ENCODE results near the gene IQSEC3. TPM values are rescaled to one million over a fixed set of nuclear protein-coding genes. Genes with fewer than 3 reads are reported as not detected.

IQSEC3 gene
- total and polyA plus RNA-seq, 2 of the 13 experiments (the other 11 are each of a cell fraction or from before 2014, with no cell fraction given), result not detected

GRCh38 chr12:153080-153746 lies 86.6 kb downstream of the IQSEC3 start (continued):
- TF ChIP-seq, protein P1, sequence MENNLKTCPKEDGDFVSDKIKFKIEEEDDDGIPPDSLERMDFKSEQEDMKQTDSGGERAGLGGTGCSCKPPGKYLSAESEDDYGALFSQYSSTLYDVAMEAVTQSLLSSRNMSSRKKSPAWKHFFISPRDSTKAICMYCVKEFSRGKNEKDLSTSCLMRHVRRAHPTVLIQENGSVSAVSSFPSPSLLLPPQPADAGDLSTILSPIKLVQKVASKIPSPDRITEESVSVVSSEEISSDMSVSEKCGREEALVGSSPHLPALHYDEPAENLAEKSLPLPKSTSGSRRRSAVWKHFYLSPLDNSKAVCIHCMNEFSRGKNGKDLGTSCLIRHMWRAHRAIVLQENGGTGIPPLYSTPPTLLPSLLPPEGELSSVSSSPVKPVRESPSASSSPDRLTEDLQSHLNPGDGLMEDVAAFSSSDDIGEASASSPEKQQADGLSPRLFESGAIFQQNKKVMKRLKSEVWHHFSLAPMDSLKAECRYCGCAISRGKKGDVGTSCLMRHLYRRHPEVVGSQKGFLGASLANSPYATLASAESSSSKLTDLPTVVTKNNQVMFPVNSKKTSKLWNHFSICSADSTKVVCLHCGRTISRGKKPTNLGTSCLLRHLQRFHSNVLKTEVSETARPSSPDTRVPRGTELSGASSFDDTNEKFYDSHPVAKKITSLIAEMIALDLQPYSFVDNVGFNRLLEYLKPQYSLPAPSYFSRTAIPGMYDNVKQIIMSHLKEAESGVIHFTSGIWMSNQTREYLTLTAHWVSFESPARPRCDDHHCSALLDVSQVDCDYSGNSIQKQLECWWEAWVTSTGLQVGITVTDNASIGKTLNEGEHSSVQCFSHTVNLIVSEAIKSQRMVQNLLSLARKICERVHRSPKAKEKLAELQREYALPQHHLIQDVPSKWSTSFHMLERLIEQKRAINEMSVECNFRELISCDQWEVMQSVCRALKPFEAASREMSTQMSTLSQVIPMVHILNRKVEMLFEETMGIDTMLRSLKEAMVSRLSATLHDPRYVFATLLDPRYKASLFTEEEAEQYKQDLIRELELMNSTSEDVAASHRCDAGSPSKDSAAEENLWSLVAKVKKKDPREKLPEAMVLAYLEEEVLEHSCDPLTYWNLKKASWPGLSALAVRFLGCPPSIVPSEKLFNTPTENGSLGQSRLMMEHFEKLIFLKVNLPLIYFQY (CRISPR knock-in tag; IDR thresholded peaks at IDR 0.05; ENCODE audit: borderline replicate concordance), result no peak
- TF ChIP-seq ZNF678 (CRISPR knock-in tag; IDR thresholded peaks at IDR 0.05) (no peak), ZSCAN31 (CRISPR knock-in tag; IDR thresholded peaks at IDR 0.05; ENCODE audit: low read depth) (no peak), ZNF557 (CRISPR knock-in tag; IDR thresholded peaks at IDR 0.05) (no peak), SOX5 (CRISPR knock-in tag; IDR thresholded peaks at IDR 0.05; ENCODE audit: borderline replicate concordance) (no peak), ZNF577 (CRISPR knock-in tag; IDR thresholded peaks at IDR 0.05; ENCODE audit: borderline replicate concordance, low read depth) (no peak), RARG (CRISPR knock-in tag; IDR thresholded peaks at IDR 0.05; ENCODE audit: low read depth) (no peak), KDM3A (CRISPR knock-in tag; IDR thresholded peaks at IDR 0.05; ENCODE audit: low read depth) (no peak; the same call in 1 of the 2 replicates), ZNF879 (CRISPR knock-in tag; IDR thresholded peaks at IDR 0.05) (no peak), POLR2G (IDR thresholded peaks at IDR 0.05; ENCODE audit: low read depth, low read length) (no peak), ZNF589 (CRISPR knock-in tag; conservative IDR thresholded peaks at IDR 0.05) (no peak), SP5 (CRISPR knock-in tag; IDR thresholded peaks at IDR 0.05; ENCODE audit: borderline replicate concordance, low read depth) (no peak), TBX3 (IDR thresholded peaks at IDR 0.05; ENCODE audit: borderline replicate concordance) (no peak), CCDC6 (CRISPR knock-in tag; IDR thresholded peaks at IDR 0.05) (no peak), HCFC1 (IDR thresholded peaks at IDR 0.05; ENCODE audit: low read depth, low read length) (no peak), ZNF775 (CRISPR knock-in tag; IDR thresholded peaks at IDR 0.05; ENCODE audit: borderline replicate concordance) (no peak), ZNF441 (CRISPR knock-in tag; IDR thresholded peaks at IDR 0.05; ENCODE audit: borderline replicate concordance) (no peak), SMARCC2 (IDR thresholded peaks at IDR 0.05) (no peak), YEATS2 (CRISPR knock-in tag; IDR thresholded peaks at IDR 0.05; ENCODE audit: borderline replicate concordance) (no peak), ZNF382 (CRISPR knock-in tag; IDR thresholded peaks at IDR 0.05; ENCODE audit: borderline replicate concordance) (no peak), MEIS1 (CRISPR knock-in tag; IDR thresholded peaks at IDR 0.05; ENCODE audit: borderline replicate concordance) (no peak), EEA1 (CRISPR knock-in tag; IDR thresholded peaks at IDR 0.05; ENCODE audit: borderline replicate concordance) (no peak), HIVEP1 (CRISPR knock-in tag; IDR thresholded peaks at IDR 0.05) (no peak), ZC3H4 (CRISPR knock-in tag; IDR thresholded peaks at IDR 0.05; ENCODE audit: borderline replicate concordance) (no peak), ZNF660 (CRISPR knock-in tag; IDR thresholded peaks at IDR 0.05; ENCODE audit: borderline replicate concordance, low read depth) (no peak), PAWR (CRISPR knock-in tag; IDR thresholded peaks at IDR 0.05; ENCODE audit: borderline replicate concordance) (no peak), TCF12 (IDR thresholded peaks at IDR 0.05) (no peak), TCF12 (CRISPR knock-in tag; IDR thresholded peaks at IDR 0.05) (no peak), GATAD1 (CRISPR knock-in tag; IDR thresholded peaks at IDR 0.05) (no peak), ZSCAN30 (CRISPR knock-in tag; IDR thresholded peaks at IDR 0.05) (no peak), ATRX (CRISPR knock-in tag; IDR thresholded peaks at IDR 0.05; ENCODE audit: borderline replicate concordance) (no peak)
